Lower leg skin (tissue), 4 donors: ENCODE results near the gene NRG3. TPM values are rescaled to one million over a fixed set of nuclear protein-coding genes. Genes with fewer than 3 reads are reported as not detected.
"Not testable (repeated sequence)": the region's sequence is repeated elsewhere in the genome, so short reads cannot be mapped to it uniquely, and the experiment has no call there.

ENCODE experiments used
- DNase-seq, 2 donors: peaks; one replicate each; pipeline ENCODE4 v3.0.0-alpha.2; 2019; ENCODE audit warnings: low spot score in 2 of 2
- H3K4me3 ChIP-seq: fragments of 200-600 bp; sonication (generic); 2 replicates; pipeline ENCODE4 v1.5.1; 2017; ENCODE audit warnings: mild to moderate bottlenecking, low read depth; ENCODE audit not compliant: poor library complexity, severe bottlenecking
- CTCF ChIP-seq, 3 donors: fragments of 450-650 bp; IDR thresholded peaks; one replicate each; pipeline ENCODE4 v1.5.1; 2016; ENCODE audit warnings: antibody characterized with exemption in 3 of 3, mild to moderate bottlenecking in 3 of 3, moderate library complexity in 2 of 3
- POLR2A ChIP-seq, 2 donors: fragments of 450-650 bp; IDR thresholded peaks; one replicate each; pipeline ENCODE4 v1.6.1; 2016 to 2017; ENCODE audit warnings: antibody characterized with exemption in 2 of 2, mild to moderate bottlenecking in 1 of 2, moderate library complexity in 1 of 2
- WGBS, 2 donors: methylation state at CpG; one replicate each; pipeline ENCODE4 v1.1.5; 2018; 5-methylcytosine and 5-hydroxymethylcytosine counted together
- intact Hi-C: fragments of 100-400 bp; cut with DNase I; formaldehyde crosslinking; loops from one replicate; pipeline ENCODE4 v1.15.0; 2023; ENCODE audit warnings: low total_unique reads
- total RNA-seq, 4 donors: library from RNA; depleted of rRNA; stranded (reverse); fragments of >200 nt; gene quantifications; one replicate each; pipeline ENCODE4 v1.1.0, GENCODE V29; 2016

The NRG3 gene
- total RNA-seq, 4 donors from 2014 or later = 0.15 to 2.5 (median 0.50) TPM

DNA sequence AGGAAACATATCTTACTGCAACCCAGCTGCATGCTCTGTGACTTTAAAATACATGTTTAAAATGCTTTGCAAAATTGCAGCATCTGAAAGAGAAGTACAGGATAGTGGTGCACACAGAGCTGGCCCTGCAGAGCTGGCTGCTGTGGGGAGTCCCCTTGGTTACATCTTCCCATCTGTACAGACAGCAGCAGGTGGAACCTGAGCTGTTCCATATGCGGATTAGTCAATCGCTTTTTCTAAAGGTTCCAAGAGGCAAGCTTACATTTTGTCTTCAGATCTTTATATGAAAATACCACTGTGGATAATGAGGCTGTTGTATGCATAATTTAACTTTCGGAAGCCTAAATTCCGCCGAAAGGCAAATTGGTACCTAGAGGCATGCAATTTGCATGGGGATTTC lies 444.1 kb downstream of the NRG3 start:
- TF ChIP-seq POLR2A (IDR thresholded peaks at IDR 0.05) (no peak), CTCF (IDR thresholded peaks at IDR 0.05) (no peak)
- H3K4me3 ChIP-seq = no peak overlapping the region
- no peak for DNase-seq
- 58 to 62% methylated on average over 5 of the region's 5 CpGs for WGBS, 2 donors
- intact Hi-C loops = no loop called here

GRCh38 chr10:82319562-82319961 lies 444.6 kb downstream of the NRG3 start:
- intact Hi-C loops = no loop called here
- 25 to 42% methylated on average over 1 of the region's 1 CpG for WGBS, 2 donors
- no peak for DNase-seq
- no peak overlapping the region for H3K4me3 ChIP-seq
- TF ChIP-seq POLR2A (IDR thresholded peaks at IDR 0.05) (no peak), CTCF (IDR thresholded peaks at IDR 0.05) (no peak)

DNA sequence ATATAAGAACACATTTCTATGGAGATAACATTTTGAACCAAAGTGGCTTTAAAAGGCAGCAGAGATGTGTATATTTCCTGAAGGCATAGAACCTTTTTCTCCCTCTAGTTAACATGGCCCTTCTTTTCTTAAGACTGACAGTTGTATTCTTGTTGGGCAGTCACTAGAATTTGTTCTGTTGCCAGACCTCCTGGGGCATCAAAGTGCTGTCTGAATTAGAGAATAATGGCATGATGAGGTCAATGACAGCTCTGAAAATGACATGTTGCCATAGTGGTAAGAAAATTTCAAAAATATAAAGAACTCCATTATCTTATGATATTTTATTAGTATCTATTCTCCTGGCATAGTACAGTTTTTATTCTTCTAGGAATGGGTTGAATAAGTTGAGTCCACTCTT lies 446.7 kb downstream of the NRG3 start:
- TF ChIP-seq CTCF (IDR thresholded peaks at IDR 0.05) (no peak), POLR2A (IDR thresholded peaks at IDR 0.05) (no peak)
- DNase-seq = no peak

GRCh38 chr10:82331716-82332115 lies 456.7 kb downstream of the NRG3 start:
- WGBS, 2 donors = 57 to 71% methylated on average over 2 of the region's 2 CpGs

More for the DNA sequence above, 446.7 kb downstream of the NRG3 start:
- intact Hi-C loops = no loop called here
- H3K4me3 ChIP-seq = no peak overlapping the region

GRCh38 chr10:82335831-82336230 lies 460.8 kb downstream of the NRG3 start:
- H3K4me3 ChIP-seq = no peak overlapping the region
- 38 to 69% methylated on average over 1 of the region's 1 CpG for WGBS, 2 donors
- TF ChIP-seq POLR2A (IDR thresholded peaks at IDR 0.05) (no peak), CTCF (IDR thresholded peaks at IDR 0.05) (no peak)
- intact Hi-C loops = loop anchor here (2.0 kb wide), 1 partner anchor 37 kb away; no protein-coding TSS in a partner anchor
- DNase-seq = no peak

More at GRCh38 chr10:82331716-82332115, 456.7 kb downstream of the NRG3 start:
- no peak for DNase-seq
- TF ChIP-seq CTCF (IDR thresholded peaks at IDR 0.05) (no peak), POLR2A (IDR thresholded peaks at IDR 0.05) (no peak)
- intact Hi-C loops = no loop called here
- no peak overlapping the region for H3K4me3 ChIP-seq

DNA sequence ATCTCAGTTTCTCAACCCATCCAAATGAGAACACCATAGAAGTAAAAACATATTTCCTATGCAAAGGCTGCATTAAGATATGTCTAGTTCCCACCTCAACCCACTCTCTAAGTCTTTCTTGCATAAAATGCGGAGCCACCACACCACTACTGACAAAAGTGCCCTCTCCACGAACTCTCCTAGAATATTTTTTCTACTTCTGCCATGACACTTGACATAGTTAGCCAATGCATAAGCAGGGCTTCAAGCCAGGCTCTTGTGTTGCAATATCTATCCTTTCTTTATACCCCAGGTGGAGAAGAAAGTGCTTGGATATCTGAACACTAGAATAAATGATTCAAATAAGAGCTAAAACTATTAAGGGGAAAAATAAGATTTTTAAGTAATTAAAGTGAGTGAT lies 465.2 kb downstream of the NRG3 start:
- intact Hi-C loops = no loop called here
- TF ChIP-seq CTCF (IDR thresholded peaks at IDR 0.05) (no peak), POLR2A (IDR thresholded peaks at IDR 0.05) (no peak)
- no peak overlapping the region for H3K4me3 ChIP-seq
- no peak for DNase-seq
- whole genome bisulfite sequencing, 2 donors = 73 to 80% methylated on average over 2 of the region's 2 CpGs

- DNase-seq, intact Hi-C loops, H3K4me3 ChIP-seq: not testable (repeated sequence)
- 91 to 94% methylated on average over 19 to 21 of the region's 26 CpGs for WGBS, 2 donors
Observed at GRCh38 chr10:82349590-82349989, 474.6 kb downstream of the NRG3 start.
